NCI-H460 (cell line): ENCODE measurements around the gene SUMF2. TPM values are rescaled to one million over a fixed set of nuclear protein-coding genes. Genes with fewer than 3 reads are reported as not detected.
"Not testable (repeated sequence)": the region's sequence is repeated elsewhere in the genome, so short reads cannot be mapped to it uniquely, and the experiment has no call there.

Source experiments
- DNase-seq: peaks from one replicate; pipeline ENCODE4 v3.0.0-alpha.2; 2016; ENCODE audit warnings: low read depth; ENCODE audit errors: extremely low read depth
- total RNA-seq: library from RNA; depleted of rRNA; stranded (reverse); fragments of >200 nt; shearing (Covaris generic); gene quantifications from 2 replicates; pipeline ENCODE4 v1.2.3, GENCODE V29; 2014

SUMF2 gene
- total RNA-seq, 1 experiment from 2014 or later, result 99.4 TPM

DNA sequence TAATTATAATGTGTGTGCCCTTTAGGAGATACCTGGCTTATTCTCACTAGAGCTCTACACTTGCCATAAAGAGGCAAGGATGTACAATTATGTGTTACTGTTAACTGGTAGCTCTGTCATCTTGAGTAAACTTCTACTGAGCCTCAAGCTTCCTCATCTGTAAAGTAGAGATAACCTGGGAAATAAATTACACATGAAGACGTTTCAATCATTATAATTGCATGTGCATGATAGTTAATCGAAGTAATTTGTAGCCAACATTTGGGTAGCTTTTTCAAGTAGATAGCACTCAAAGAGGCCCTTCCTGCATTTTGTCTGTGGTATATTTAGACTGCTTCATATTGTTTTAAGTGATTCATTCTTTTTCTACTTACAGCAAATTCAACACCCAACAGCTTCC is 10.1 kb upstream of the SUMF2 start:
- DNase-seq, result no peak

DNA sequence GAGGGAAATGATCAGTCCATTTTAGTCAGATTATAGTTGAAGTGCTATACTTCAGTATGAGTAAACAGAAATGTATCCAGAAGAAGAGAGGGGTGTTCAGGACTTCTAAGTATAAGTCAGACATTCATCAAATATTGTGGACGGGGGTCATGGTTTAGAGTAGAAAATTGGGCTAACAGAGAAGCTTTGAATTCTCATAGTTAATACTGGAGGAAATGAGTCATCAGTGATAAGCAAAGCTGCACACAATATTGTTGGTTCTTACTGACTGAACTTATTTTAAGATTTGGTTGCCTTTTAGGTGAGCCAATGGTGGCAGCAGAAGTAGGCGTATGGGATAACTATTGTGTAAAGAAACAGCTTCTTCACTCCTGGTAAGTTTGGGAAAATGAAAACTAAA is 1.7 kb upstream of the SUMF2 start:
- no peak for DNase-seq

DNA sequence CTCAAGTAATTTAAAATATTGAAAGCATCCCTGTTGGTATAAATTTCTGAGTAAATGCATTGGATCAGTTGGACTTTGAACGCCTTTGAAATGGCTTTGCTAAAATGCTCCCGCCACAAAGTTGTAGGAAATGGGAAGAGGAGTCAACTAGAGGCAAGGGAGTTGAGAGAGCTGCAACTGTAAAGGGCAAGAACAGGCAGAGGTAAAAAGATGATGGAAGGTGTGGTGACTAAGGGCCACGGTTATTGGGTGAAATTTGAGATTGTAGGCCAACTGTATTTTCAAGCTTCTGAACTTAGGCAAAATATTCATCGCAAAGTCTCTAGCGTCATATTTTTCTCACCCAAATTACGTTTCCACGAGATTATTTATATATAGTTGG is 595 bp upstream of the SUMF2 start:
- DNase-seq, result no peak

DNA sequence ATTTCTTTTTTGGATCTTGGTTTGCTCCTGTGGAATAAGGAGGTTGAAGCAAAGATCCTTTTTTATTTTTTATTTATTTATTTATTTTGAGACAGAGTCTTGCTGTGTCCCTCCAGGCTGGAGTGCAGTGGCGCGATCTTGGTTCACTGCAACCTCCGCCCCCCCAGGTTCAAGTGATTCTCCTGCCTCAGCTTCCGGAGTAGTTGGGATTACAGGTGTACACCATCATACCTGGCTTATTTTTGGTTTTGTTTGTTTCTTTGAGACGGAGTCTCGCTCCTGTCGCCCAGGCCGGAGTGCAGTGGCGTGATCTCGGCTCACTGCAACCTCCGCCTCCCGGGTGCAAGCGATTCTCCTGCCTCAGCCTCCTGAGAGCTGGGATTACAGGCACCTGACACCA is 2.3 kb downstream of the SUMF2 start:
- DNase-seq, result not testable (repeated sequence)

DNA sequence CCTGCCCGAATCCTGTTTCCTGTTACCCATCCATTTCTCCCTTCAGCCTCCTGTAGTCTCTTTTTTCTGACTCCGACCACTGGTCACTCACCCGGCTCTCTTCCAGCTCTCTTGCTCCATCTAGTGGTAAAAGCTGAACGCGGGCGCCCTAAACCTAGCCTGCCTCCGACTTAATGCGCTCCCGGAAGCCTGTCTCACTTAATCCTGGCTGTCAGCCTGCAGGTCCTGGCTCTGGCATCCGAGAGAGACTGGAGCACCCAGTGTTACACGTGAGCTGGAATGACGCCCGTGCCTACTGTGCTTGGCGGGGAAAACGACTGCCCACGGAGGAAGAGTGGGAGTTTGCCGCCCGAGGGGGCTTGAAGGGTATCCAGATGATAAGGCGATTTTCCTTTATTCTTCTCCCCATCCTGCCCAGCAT is 10.3 kb downstream of the SUMF2 start:
- DNase-seq, result peak; percentile 36

DNA sequence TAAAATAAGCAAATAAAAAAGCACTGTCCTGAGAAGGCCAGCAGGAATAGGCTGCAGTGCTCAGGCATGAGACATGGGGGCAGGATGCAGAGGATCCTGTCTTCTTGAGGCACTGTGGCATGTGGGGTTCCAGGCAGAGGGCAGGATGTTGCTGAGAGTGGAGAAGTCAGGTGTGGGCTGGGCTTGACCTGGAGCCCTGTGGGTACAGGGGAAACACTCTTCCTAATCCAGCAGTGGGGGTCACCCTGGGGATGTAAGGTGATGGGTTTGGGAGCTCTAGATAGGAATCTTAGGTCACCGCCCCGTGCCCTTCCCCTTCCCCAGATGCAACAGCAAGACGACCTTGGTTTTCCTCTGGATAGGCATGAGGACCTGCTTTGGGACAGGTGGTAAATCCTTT is 13.6 kb downstream of the SUMF2 start:
- DNase-seq, result no peak

- DNase-seq, result no peak
Measured at GRCh38 chr7:56078196-56078595, 14.1 kb downstream of the SUMF2 start.

GRCh38 chr7:56079450-56080185 is 15.5 kb downstream of the SUMF2 start:
- DNase-seq, result no peak

GRCh38 chr7:56080726-56081435 is 16.8 kb downstream of the SUMF2 start:
- DNase-seq, result not testable (repeated sequence)

GRCh38 chr7:56081626-56082340 is 17.7 kb downstream of the SUMF2 start:
- DNase-seq, result no peak

DNA sequence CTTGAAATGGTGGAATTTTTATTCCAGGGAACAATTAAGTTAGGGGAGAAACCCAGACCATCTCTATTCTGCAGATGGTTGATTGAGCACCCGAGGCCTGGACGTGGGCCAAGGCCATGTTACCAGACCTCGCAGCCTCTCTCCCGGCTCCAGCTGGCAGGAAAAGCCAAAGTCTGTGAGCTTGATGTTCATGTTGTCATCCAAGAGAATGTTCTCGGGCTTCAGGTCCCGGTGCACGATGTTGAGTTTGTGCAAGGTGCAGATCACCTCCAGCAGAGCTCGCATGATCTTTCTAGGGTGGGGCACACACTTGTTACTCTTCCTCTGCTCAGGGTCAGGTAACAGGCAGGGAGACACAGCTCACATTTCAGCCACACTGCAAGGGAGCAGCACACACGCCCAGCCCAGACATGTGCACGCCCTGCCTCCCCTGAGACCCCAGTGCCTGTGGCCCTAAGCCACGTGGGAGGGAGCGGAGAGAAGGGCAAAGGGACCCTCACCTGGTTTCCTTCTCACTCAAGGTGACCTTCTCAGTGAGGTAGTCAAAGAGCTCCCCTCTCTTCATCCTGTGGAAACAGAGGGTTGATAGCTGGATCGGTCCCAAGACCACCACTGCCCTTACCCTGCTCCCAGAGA is 19.2 kb downstream of the SUMF2 start:
- no peak for DNase-seq

DNA sequence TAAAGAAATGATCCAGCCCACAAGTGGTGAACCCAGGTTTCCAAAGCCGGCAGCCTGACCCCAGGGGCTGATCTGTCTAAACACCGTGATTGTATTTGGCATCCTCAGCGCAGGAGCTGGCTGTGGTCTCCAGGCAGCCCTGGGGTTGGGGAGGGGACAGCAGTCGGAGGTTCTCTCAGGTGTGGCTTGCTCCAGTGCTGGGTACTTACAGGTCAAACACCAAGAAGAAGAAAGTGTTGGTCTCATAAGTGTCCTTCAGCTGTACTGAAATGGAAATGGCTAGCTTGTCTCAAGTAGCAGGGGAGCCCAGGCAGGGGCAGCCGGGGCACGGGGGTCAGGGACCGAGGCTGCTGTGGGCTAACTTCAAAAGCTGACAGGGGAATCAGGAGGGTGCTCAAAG is 22.7 kb downstream of the SUMF2 start:
- no peak for DNase-seq

- no peak for DNase-seq
Measured at GRCh38 chr7:56087445-56087844, 23.4 kb downstream of the SUMF2 start.

- no peak for DNase-seq
Measured at GRCh38 chr7:56091591-56091990, 27.5 kb downstream of the SUMF2 start.

DNA sequence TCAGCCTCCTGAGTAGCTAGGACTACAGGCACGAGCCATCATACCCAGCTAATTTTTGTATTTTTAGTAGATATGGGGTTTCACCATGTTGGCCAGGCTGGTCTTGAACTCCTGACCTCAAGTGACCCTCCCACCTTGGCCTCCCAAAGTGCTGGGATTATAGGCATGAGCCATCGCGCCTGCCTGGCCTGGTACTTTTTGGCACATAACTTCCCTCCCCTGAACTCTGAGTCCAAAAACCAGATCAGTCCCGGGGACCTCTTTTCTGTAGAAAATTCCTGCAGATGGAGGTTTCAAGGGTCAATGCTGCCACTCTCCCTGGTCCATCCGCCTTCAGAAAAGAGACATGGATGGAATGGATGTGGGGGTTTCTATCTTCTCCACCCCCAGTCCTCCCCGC is 28.3 kb downstream of the SUMF2 start:
- DNase-seq, result not testable (repeated sequence)

GRCh38 chr7:56092789-56093531 is 28.9 kb downstream of the SUMF2 start, which contains the start of gene PHKG1:
Gene PHKG1 (minus strand): TSS chr7:56092952. CDS start chr7:56088941, 4,011 bp downstream.
- no peak for DNase-seq

- DNase-seq, result no peak
Measured at GRCh38 chr7:56097700-56098099, 33.6 kb downstream of the SUMF2 start.

DNA sequence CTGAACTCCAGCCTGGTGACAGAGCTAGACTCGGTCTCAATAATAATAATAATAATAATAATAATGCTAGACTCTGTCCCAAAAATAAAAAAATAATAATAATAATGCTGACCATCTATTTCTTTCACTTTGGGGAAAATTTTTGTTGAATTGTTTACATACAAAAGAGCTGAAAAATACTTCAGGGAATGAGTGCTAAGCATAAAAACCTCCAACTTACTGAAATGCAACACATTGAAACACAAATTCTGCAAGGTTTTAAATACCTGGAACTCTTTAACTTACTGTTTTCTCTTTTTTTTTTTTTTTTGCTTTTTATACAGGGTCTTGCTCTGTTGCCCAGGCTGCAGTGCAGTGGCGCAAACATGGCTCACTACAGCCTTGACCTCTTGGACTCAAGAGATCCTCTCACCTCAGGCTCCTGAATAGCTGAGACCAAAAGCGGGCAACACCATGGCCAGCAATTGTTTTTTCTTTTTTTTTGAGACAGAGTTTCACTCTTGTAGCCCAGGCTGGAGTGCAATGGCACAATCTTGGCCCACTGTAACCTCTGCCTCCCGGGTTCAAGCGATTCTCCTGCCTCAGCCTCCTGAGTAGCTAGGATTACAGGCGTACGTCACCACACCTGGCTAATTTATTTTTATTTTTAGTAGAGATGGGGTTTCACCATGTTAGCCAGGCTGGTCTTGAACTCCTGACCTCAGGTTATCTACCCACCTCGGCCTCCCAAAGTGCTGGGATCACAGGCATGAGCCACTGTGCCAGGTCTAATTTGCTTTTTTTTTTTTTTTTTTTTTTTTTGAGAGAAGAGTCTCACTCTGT is 34.3 kb downstream of the SUMF2 start:
- not testable (repeated sequence) for DNase-seq

DNA sequence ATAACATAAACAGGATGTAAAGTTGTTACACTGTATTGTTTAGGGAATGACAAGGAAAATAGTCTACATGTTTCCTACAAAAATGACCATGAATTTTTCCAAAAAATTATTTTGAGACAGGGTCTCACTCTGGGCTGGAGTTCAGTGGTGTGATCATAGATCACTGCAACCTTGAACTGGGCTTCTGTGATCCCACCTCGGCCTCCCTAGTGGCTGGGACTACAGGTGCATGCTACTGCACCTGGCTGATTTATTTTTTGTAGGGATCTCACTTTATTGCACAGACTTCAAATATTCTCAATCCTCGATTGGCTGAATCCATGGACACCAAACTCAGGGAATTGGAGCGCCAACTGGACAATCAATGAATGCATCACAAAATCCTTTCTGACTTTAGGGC is 35.6 kb downstream of the SUMF2 start:
- DNase-seq, result no peak
